Neuronal stem cell (in vitro differentiated cells): ENCODE measurements around the gene PPP6R3.
"Not testable (repeated sequence)": the region's sequence is repeated elsewhere in the genome, so short reads cannot be mapped to it uniquely, and the experiment has no call there.

ENCODE experiments used
- DNase-seq: peaks from one replicate; pipeline ENCODE4 v3.0.0-alpha.2; 2013; ENCODE audit warnings: low spot score
- H2AFZ ChIP-seq: one replicate; pipeline ENCODE4 v1.6.1; 2013; ENCODE audit warnings: mild to moderate bottlenecking, low read length, inconsistent platforms
- H2AK5ac ChIP-seq: 2 replicates; pipeline ENCODE4 v1.6.1; 2013; ENCODE audit warnings: low read depth, mild to moderate bottlenecking, inconsistent platforms, low read length, moderate library complexity, mixed read lengths
- H2BK120ac ChIP-seq: 2 replicates; pipeline ENCODE4 v1.6.1; 2013; ENCODE audit warnings: low read depth, mild to moderate bottlenecking, inconsistent platforms, low read length, moderate library complexity, mixed read lengths
- H2BK12ac ChIP-seq: one replicate; pipeline ENCODE4 v1.6.1; 2013; ENCODE audit warnings: low read length, inconsistent platforms
- H2BK15ac ChIP-seq: 2 replicates; pipeline ENCODE4 v1.6.1; 2013; ENCODE audit warnings: mild to moderate bottlenecking, low read length, inconsistent platforms, mixed read lengths
- H2BK5ac ChIP-seq: one replicate; pipeline ENCODE4 v1.6.1; 2013; ENCODE audit warnings: inconsistent platforms, mild to moderate bottlenecking, low read length, moderate library complexity
- H3K14ac ChIP-seq: one replicate; pipeline ENCODE4 v1.6.1; 2013; ENCODE audit warnings: low read length, inconsistent platforms
- H3K18ac ChIP-seq: 2 replicates; pipeline ENCODE4 v1.6.1; 2013; ENCODE audit warnings: low read length, inconsistent platforms
- H3K23ac ChIP-seq: 2 replicates; pipeline ENCODE4 v1.6.1; 2013; ENCODE audit warnings: low read depth, mild to moderate bottlenecking, mixed read lengths, low read length, inconsistent platforms; ENCODE audit not compliant: poor library complexity
- H3K27ac ChIP-seq: replicated peaks from 3 replicates; pipeline ENCODE4 v1.5.1; 2013; ENCODE audit warnings: low read length, inconsistent platforms
- H3K27me3 ChIP-seq, 3 experiments: 2 replicates each; pipeline ENCODE4 v1.6.1; 2013; ENCODE audit warnings: low read length in 3 of 3, mild to moderate bottlenecking in 2 of 3, inconsistent platforms in 1 of 3, low read depth in 1 of 3, mixed read lengths in 1 of 3, moderate library complexity in 1 of 3; ENCODE audit not compliant: control insufficient read depth in 3 of 3, insufficient read depth in 3 of 3
- H3K36me3 ChIP-seq, 2 donors: replicated peaks in 1 of 2; 2 replicates each; pipeline ENCODE4 v1.6.1; 2013; ENCODE audit warnings: low read length in 2 of 2; ENCODE audit not compliant: control insufficient read depth in 2 of 2, insufficient read depth in 2 of 2
- H3K4ac ChIP-seq: 2 replicates; pipeline ENCODE4 v1.6.1; 2013; ENCODE audit warnings: inconsistent platforms, mild to moderate bottlenecking, low read length, moderate library complexity
- H3K4me1 ChIP-seq, 2 donors: 1 replicate in 1 of 2; 2 replicates in 1 of 2; pipeline ENCODE4 v1.6.1; 2013; ENCODE audit warnings: low read length in 2 of 2, low read depth in 1 of 2; ENCODE audit not compliant: control insufficient read depth in 2 of 2, insufficient read depth in 1 of 2
- H3K4me2 ChIP-seq: one replicate; pipeline ENCODE4 v1.6.1; 2013; ENCODE audit warnings: mild to moderate bottlenecking, low read length, inconsistent platforms; ENCODE audit not compliant: insufficient read depth, poor library complexity, severe bottlenecking
- H3K4me3 ChIP-seq, 2 donors: 2 replicates each; pipeline ENCODE4 v1.5.1; 2013; ENCODE audit warnings: low read length in 2 of 2, mild to moderate bottlenecking in 2 of 2, inconsistent platforms in 1 of 2, moderate library complexity in 1 of 2
- H3K79me1 ChIP-seq: one replicate; pipeline ENCODE4 v1.6.1; 2013; ENCODE audit warnings: low read depth, mild to moderate bottlenecking, inconsistent platforms, low read length, moderate library complexity
- H3K9ac ChIP-seq: one replicate; pipeline ENCODE4 v1.6.1; 2013; ENCODE audit warnings: mild to moderate bottlenecking, low read depth, low read length, inconsistent platforms; ENCODE audit not compliant: poor library complexity
- H3K9me3 ChIP-seq, 2 donors: replicated peaks in 1 of 2; 2 replicates each; pipeline versions ENCODE3 to v1.6.1; 2013; ENCODE audit warnings: low read length in 2 of 2, mild to moderate bottlenecking in 2 of 2, inconsistent platforms in 1 of 2, low read depth in 1 of 2, mixed read lengths in 1 of 2, moderate library complexity in 1 of 2; ENCODE audit not compliant: control insufficient read depth in 2 of 2, insufficient read depth in 1 of 2
- H4K8ac ChIP-seq: one replicate; pipeline ENCODE4 v1.6.1; 2013; ENCODE audit warnings: low read depth, mild to moderate bottlenecking, inconsistent platforms, low read length, moderate library complexity
- H4K91ac ChIP-seq: one replicate; pipeline ENCODE4 v1.6.1; 2013; ENCODE audit warnings: low read length, low read depth, mild to moderate bottlenecking, inconsistent platforms; ENCODE audit not compliant: poor library complexity
- WGBS, 2 donors: extraction: QIAGEN DNeasy Blood & Tissue Kit; methylation state at CpG; one replicate each; pipeline ENCODE4 v1.1.7; 2013; ENCODE audit warnings: missing lambda C conversion rate in 2 of 2, mixed read lengths in 1 of 2; ENCODE audit not compliant: insufficient read length in 2 of 2, insufficient replicate concordance in 1 of 2; ENCODE audit errors: extremely low coverage in 2 of 2; 5-methylcytosine and 5-hydroxymethylcytosine counted together

The PPP6R3 gene

DNA sequence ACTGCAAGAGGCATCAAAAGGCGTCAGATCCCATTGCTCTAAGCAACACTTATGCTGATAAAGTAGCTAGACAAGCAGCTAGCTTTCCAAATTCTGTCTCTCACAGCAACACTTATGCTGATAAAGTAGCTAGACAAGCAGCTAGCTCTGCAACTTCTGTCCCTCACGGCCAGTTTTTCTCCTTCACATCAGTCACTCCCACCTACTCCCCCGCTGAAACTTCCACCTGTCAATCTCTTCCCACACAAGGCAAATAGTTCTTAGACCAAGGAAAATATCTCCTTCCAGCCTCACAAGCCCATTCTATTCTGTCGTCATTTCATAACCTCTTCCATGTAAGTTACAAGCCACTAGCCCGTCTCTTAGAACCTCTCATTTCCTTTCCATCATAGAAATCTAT is 168.3 kb downstream of the PPP6R3 start:
- not testable (repeated sequence) for H4K91ac ChIP-seq, H3K27me3 ChIP-seq, H3K18ac ChIP-seq, H2AFZ ChIP-seq, DNase-seq, H2AK5ac ChIP-seq, H3K27ac ChIP-seq, H4K8ac ChIP-seq, H3K23ac ChIP-seq, H3K9me3 ChIP-seq, H3K4ac ChIP-seq, H2BK5ac ChIP-seq, H3K4me2 ChIP-seq, H3K14ac ChIP-seq, H2BK15ac ChIP-seq, H2BK120ac ChIP-seq, H3K9ac ChIP-seq, H3K36me3 ChIP-seq, H2BK12ac ChIP-seq, H3K4me1 ChIP-seq, H3K4me3 ChIP-seq, H3K79me1 ChIP-seq
- no CpG with 5 or more reads among the region's 5 CpGs for WGBS, 2 donors

DNA sequence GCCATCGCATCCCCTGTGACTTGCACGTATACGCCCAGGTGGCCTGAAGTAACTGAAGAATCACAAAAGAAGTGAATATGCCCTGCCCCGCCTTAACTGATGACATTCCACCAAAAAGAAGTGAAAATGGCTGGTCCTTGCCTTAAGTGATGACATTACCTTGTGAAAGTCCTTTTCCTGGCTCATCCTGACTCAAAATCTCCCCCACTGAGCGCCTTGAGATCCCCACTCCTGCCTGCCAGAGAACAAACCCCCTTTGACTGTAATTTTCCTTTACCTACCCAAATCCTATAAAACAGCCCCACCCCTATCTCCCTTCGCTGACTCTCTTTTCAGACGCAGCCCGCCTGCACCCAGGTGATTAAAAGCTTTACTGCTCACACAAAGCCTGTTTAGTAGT is 171.8 kb downstream of the PPP6R3 start:
- not testable (repeated sequence) for H3K4ac ChIP-seq, H3K23ac ChIP-seq, H3K27ac ChIP-seq, H3K27me3 ChIP-seq, H3K4me2 ChIP-seq, H4K8ac ChIP-seq, H3K4me3 ChIP-seq, H3K36me3 ChIP-seq, H2BK120ac ChIP-seq, H4K91ac ChIP-seq, DNase-seq, H2AFZ ChIP-seq, H3K9ac ChIP-seq, H3K18ac ChIP-seq, H2BK5ac ChIP-seq, H2AK5ac ChIP-seq, H3K14ac ChIP-seq, H3K4me1 ChIP-seq, H2BK15ac ChIP-seq, H2BK12ac ChIP-seq, H3K79me1 ChIP-seq, H3K9me3 ChIP-seq
- WGBS, 2 donors: no CpG with 5 or more reads among the region's 8 CpGs

DNA sequence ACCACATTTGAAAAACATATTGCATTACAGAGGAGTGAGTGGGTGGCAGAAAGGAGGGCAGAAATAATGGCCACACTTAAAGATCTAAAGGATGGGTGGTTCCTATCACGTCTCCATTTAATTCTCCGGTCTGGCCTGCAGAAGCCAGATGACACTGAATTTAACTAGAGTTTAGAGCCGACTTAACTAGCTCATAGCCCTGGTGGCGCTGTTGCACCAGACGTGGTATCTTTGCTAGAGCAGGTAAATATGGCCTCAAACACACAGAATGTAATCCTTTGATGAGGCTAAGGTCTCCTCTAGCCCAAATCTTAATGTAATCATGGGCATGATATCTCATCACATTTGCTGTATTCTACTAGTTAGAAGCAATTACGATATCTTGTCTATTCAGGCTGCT is 172.2 kb downstream of the PPP6R3 start:
- Histone ChIP-seq H2BK15ac (no peak overlapping the region), H3K4me1 (no peaks in the 10 kb centered on the region), H3K79me1 (no peaks in the 10 kb centered on the region), H3K27ac (no peak overlapping the region), H3K27me3 (peaks cover 0 to 9% (median 0%) of the 10 kb centered on the region in 3 experiments), H3K23ac (no peak overlapping the region), H3K14ac (no peak overlapping the region), H2AK5ac (no peak overlapping the region), H3K9me3 (no peaks in the 10 kb centered on the region), H4K91ac (no peak overlapping the region), H2BK120ac (no peak overlapping the region), H3K4me2 (no peak overlapping the region), H4K8ac (no peak overlapping the region), H3K9ac (no peak overlapping the region), H2AFZ (no peak overlapping the region), H3K36me3 (no peaks in the 10 kb centered on the region), H3K4me3 (no peak overlapping the region), H2BK5ac (no peak overlapping the region), H3K4ac (no peak overlapping the region), H2BK12ac (no peak overlapping the region), H3K18ac (no peak overlapping the region)
- WGBS, 2 donors: no CpG with 5 or more reads among the region's 6 CpGs
- peak; percentile 56 for DNase-seq

DNA sequence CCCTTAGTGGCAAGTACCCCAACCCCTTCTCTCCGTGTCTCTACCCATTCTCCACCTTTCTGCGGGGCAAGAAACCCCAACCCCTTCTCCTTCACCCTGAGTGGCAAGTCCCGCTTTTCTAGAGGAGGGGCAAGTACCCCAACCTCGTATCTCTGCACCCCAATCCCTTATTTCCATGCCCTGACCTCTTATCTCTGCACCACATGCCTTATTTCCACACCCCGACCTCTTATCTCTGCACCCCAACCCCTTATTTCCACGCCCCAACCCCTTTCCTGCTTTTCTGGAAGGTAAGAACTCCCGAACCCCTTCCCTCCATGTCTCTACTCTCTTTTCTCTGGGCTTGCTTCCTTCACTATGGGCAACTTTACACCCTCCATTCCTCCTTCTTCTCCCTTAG is 174.1 kb downstream of the PPP6R3 start:
- not testable (repeated sequence) for H3K27ac ChIP-seq, H2AK5ac ChIP-seq, H3K27me3 ChIP-seq, H2BK12ac ChIP-seq, H4K8ac ChIP-seq, DNase-seq, H3K4ac ChIP-seq, H3K4me1 ChIP-seq, H3K23ac ChIP-seq, H2BK15ac ChIP-seq, H2AFZ ChIP-seq, H3K14ac ChIP-seq, H3K79me1 ChIP-seq, H3K4me3 ChIP-seq, H4K91ac ChIP-seq, H3K36me3 ChIP-seq, H3K9me3 ChIP-seq, H3K9ac ChIP-seq, H2BK5ac ChIP-seq, H2BK120ac ChIP-seq, H3K4me2 ChIP-seq, H3K18ac ChIP-seq
- no CpG with 5 or more reads among the region's 7 CpGs for WGBS, 2 donors
